PFSK-1 (cell line): Measurements from ENCODE around the gene KIF2C.

Source experiments
- FOXP2 ChIP-seq: optimal IDR thresholded peaks from 2 replicates; pipeline ENCODE3; 2011; ENCODE audit warnings: borderline replicate concordance, control low read depth, inconsistent platforms; ENCODE audit not compliant: insufficient read depth; ENCODE audit errors: extremely low read length, extremely low read depth
- POLR2AphosphoS5 ChIP-seq: IDR thresholded peaks from 2 replicates; pipeline ENCODE4 v1.6.1; 2012; ENCODE audit warnings: low read depth, mild to moderate bottlenecking, control low read depth, low read length, moderate library complexity
- REST ChIP-seq, 2 experiments: IDR thresholded peaks; 2 replicates each; pipeline versions ENCODE4 v1.6.1 to v1.8.0; 2011 to 2012; ENCODE audit warnings: low read depth in 2 of 2, low read length in 2 of 2, control low read depth in 1 of 2, inconsistent platforms in 1 of 2, mild to moderate bottlenecking in 1 of 2, moderate library complexity in 1 of 2; ENCODE audit not compliant: insufficient read depth in 1 of 2
- SIN3A ChIP-seq: IDR thresholded peaks from 2 replicates; pipeline ENCODE4 v1.6.1; 2012; ENCODE audit warnings: mild to moderate bottlenecking, low read length, moderate library complexity, borderline replicate concordance; ENCODE audit not compliant: insufficient read depth
- TAF1 ChIP-seq: IDR thresholded peaks from 2 replicates; pipeline ENCODE4 v1.6.1; 2012; ENCODE audit warnings: low read length, control low read depth, borderline replicate concordance; ENCODE audit not compliant: insufficient read depth

GRCh38 chr1:44786138-44786840, 46.7 kb downstream of the KIF2C start:
- TF ChIP-seq POLR2AphosphoS5 (no peak), TAF1 (no peak), REST (IDR thresholded peaks at IDR 0.05; ENCODE audit: insufficient read depth in 1 of 2, low read depth in 2 of 2, low read length in 2 of 2) (no peak), SIN3A (no peak), FOXP2 (peak; percentile 26)
